GM19324 (cell line): ENCODE measurements around the gene NMRK1.

Source experiments
- ATAC-seq: cut with Tn5 transposase; IDR thresholded peaks from one replicate; pipeline ENCODE4 v1.9.1; 2021; ENCODE audit warnings: mild to moderate bottlenecking, moderate library complexity; ENCODE audit not compliant: unreplicated experiment, low FRiP score

Gene NMRK1

GRCh38 chr9:75104607-75105006 is 16.7 kb upstream of the NMRK1 start:
- ATAC-seq: no peak

- ATAC-seq: no peak
These were observed 14.3 kb upstream of the NMRK1 start for GRCh38 chr9:75102177-75102790.

- ATAC-seq: no peak
These were observed 13.1 kb upstream of the NMRK1 start for GRCh38 chr9:75101004-75101588.

DNA sequence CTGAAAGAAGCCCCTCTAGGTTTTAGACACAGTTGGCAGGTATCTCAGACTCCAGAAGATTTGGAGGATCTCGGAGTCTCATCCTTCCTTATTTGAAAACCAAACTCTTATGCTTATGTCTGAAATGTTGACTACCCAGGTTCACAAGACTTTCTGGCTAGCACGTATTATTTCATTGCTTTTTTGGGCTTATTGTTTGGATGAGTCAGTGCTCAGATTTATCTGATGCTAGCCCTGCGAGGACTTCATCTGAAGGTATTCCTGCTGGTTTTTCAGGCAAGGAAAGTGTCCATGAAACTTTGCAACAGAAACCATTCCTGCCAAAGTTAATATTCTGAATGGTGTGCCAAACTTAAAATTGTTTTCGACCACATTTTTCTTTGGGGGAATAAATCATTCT is 8.8 kb upstream of the NMRK1 start:
- no peak for ATAC-seq

GRCh38 chr9:75092766-75093165 is 4.8 kb upstream of the NMRK1 start:
- no peak for ATAC-seq

- ATAC-seq: no peak
These were observed 2.6 kb upstream of the NMRK1 start for GRCh38 chr9:75090579-75090978.

- ATAC-seq: no peak
These were observed 1.4 kb upstream of the NMRK1 start for GRCh38 chr9:75089373-75089766.

GRCh38 chr9:75088646-75089372 is 854 bp upstream of the NMRK1 start:
- peak; percentile 19 for ATAC-seq

- ATAC-seq: no peak
These were observed 599 bp downstream of the NMRK1 start for GRCh38 chr9:75087289-75087823.

DNA sequence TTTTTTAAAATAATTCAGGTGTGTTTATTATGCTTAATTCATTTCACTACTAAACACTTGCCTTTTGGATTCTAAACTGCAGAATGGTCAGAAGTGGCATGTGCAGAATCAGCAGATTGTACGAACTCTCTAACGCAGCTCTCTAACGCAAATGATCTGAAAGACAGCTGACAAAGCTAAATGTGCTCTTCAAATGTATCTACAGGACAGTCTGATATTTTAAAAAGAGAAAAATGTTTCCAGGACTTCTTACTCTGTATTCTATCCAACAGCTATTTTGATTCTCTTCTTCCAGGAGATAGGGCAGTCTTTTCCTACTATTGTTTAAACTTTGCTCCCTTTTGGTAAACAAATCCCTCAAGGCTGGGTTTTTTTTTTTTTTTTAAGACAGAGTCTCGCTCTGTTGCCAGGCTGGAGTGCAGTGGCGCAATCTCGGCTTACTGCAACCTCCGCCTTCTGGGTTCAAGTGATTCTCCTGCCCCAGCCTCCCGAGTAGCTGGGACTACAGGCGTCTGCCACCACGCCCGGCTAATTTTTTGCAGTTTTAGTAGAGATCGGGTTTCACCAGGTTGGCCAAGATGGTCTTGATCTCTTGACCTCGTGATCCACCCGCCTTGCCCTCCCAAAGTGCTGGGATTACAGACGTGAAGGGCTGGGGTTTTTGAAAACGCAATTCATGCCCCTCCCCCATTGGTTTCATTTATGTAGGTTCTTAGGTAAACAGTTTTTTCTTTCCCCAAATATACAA is 1.2 kb downstream of the NMRK1 start:
- no peak for ATAC-seq

- ATAC-seq: no peak
These were observed 2.3 kb downstream of the NMRK1 start for GRCh38 chr9:75085640-75086039.

GRCh38 chr9:75084081-75084672 is 3.8 kb downstream of the NMRK1 start:
- no peak for ATAC-seq

DNA sequence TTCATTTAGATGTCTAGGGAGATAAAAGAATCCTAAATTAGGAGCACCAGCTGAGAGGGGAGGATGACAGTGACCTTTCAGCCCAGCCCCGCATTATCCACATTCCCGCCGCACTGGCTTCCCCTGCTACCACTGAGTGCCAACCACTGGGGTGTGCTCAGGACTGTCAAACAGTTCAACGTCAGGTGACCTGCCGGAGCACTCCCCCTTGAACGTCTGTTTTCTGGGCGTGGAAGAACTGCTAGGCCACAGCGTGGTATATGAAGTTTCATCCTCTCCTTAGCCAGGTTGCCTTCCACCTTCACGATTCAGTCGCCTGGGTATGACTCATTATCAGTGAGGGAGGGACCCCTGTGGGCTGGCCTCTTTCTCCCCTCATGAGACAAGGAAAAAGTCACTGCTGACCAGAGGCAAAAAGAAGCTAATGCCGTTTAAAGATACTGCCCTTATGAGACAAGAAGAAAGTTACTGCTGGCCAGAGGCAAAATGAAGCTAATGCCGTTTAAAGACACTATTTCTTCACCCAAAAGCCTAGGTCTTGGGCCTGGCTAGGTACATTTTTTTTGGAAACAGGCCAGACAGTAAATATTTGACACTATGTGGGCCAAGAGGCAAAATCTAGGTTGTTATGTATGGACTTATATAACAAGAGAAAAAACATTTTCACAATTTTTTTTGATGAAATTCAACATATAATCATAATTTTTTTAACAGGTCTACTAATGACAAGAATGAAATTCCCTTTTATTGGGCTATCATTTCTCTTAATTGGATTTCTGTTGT is 4.6 kb downstream of the NMRK1 start:
- ATAC-seq: no peak

DNA sequence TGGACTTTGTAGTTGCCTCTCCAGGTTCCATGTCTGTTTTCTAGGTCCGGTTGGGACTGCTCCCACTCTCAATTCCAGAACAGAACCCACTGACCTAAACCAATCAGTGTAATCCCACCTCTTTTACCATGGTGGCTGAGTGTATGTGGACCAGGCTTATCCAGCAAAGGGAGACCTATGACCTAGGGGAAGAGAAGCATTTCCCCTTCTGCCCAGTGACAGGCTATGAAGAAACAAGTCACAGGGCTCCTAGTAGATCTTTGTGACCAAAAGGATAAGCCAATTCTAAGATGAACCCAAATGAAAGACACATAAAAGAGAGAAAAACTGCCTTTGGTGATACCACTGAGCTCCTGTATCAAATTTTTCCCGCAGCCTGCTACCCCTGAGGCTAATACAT is 6.3 kb downstream of the NMRK1 start:
- no peak for ATAC-seq

- no peak for ATAC-seq
These were observed 15.1 kb downstream of the NMRK1 start for GRCh38 chr9:75072895-75073294.

DNA sequence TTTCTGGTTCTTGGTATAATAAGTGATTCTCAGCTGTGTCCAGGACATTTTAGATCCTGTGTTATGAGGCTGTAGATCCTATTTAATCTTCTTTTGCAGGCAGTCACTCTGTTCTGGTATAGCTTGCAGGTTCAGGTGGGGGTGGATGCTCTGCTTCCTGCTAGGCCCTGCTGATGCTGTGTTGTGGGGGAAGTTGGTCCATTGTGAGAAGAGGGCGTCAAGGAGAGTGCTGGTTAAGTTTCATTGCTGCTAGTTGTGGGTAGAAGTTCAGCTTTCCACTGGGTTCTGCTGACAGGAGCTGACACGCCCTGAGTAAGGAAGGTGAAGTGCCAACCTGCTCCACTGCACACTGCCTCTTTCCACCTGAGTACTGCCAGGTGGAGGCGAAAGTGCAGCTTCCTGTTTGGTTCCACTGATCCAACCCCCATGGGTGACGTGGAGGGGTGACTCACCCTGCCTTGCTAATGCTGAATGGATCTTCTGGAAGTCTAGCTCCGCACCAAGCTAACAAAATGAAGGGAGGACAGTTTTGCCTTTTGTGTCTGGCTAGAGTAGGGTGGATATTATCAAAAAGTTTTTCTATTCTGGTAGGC is 16.3 kb downstream of the NMRK1 start:
- no peak for ATAC-seq

DNA sequence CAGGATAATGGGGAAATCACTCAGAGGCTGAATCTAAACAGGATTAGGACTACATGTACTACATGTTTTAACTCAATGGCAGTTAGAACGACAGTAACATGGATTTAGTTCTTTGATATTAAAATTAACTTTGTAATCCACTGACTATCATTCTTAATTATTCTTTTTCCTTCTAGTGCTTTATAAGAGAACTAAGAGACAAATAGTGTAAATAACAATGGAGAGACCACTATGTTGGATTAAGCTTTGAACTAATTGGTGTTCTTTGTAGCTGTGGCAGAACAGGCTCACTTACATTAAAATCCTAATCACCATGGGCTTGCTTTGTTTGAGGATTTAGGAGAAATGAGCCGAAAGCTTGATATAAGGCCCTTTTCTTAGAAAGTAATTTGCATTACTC is 18.8 kb downstream of the NMRK1 start:
- no peak for ATAC-seq

DNA sequence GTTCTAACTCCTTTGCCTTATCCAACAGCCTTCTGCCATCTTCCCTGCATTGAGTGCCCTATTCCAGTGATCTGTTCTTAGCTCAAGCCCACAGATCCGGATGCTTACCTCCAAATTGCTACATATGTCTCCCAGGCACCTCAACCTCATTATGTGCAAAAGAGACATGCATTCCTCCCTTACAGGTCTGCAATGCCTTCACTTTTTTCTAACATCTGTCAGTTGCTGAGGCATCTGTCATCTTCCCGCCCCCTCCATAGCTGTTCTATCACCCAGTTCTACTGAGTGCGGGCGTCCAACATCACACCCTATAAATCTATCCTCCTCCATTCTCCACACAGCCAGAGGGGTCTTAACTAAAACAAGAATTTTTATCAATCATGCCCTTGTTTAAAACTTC is 20.1 kb downstream of the NMRK1 start:
- ATAC-seq: no peak

GRCh38 chr9:75065510-75065909 is 22.4 kb downstream of the NMRK1 start:
- no peak for ATAC-seq
